ENCODE results near the gene SH3BP2. TPM values are rescaled to one million over a fixed set of nuclear protein-coding genes. Genes with fewer than 3 reads are reported as not detected.

Gene SH3BP2
- total RNA-seq, 1 donor from 2014 or later = 88.5 TPM

- Mint-ChIP-seq H3K4me1 (peaks cover 28% of the 10 kb centered on the region), H3K27ac (no peak overlapping the region), H3K9me3 (no peaks in the 10 kb centered on the region), H3K36me3 (ENCODE audit: low read depth) (peaks cover 4% of the 10 kb centered on the region), H3K27me3 (no peaks in the 10 kb centered on the region), H3K4me3 (no peak overlapping the region)
- DNase-seq = no peak
- intact Hi-C loops (cut with micrococcal nuclease) = no loop called here
Measured at GRCh38 chr4:2870082-2870481, 77.2 kb downstream of the SH3BP2 start.

GRCh38 chr4:2871466-2871865 is 78.6 kb downstream of the SH3BP2 start:
- Mint-ChIP-seq H3K4me3 (no peak overlapping the region), H3K27ac (no peak overlapping the region), H3K9me3 (no peaks in the 10 kb centered on the region), H3K36me3 (ENCODE audit: low read depth) (peaks cover 9% of the 10 kb centered on the region), H3K27me3 (no peaks in the 10 kb centered on the region), H3K4me1 (peaks cover 31% of the 10 kb centered on the region)
- intact Hi-C loops (cut with micrococcal nuclease) = no loop called here
- DNase-seq = no peak

GRCh38 chr4:2871911-2872310 is 79.0 kb downstream of the SH3BP2 start:
- no peak for DNase-seq
- no peaks in the 10 kb centered on the region for H3K27me3 Mint-ChIP-seq
- H3K36me3 Mint-ChIP-seq (ENCODE audit: low read depth) = peaks cover 10% of the 10 kb centered on the region
- no peaks in the 10 kb centered on the region for H3K9me3 Mint-ChIP-seq
- no peak overlapping the region for H3K4me3 Mint-ChIP-seq
- intact Hi-C loops (cut with micrococcal nuclease) = no loop called here
- no peak overlapping the region for H3K27ac Mint-ChIP-seq
- peaks cover 29% of the 10 kb centered on the region for H3K4me1 Mint-ChIP-seq

- no peak for DNase-seq
- Mint-ChIP-seq H3K4me3 (no peak overlapping the region), H3K27me3 (no peaks in the 10 kb centered on the region), H3K36me3 (ENCODE audit: low read depth) (peaks cover 18% of the 10 kb centered on the region), H3K9me3 (no peaks in the 10 kb centered on the region), H3K4me1 (peaks cover 34% of the 10 kb centered on the region), H3K27ac (no peak overlapping the region)
- intact Hi-C loops (cut with micrococcal nuclease) = no loop called here
Measured at GRCh38 chr4:2873329-2873728, 80.4 kb downstream of the SH3BP2 start.

- peaks cover 28% of the 10 kb centered on the region for H3K4me1 Mint-ChIP-seq
Measured at GRCh38 chr4:2874861-2875260, 82.0 kb downstream of the SH3BP2 start.

GRCh38 chr4:2875556-2875955 is 82.7 kb downstream of the SH3BP2 start:
- Mint-ChIP-seq H3K27ac (peak overlapping the region; percentile 21), H3K36me3 (ENCODE audit: low read depth) (peaks cover 26% of the 10 kb centered on the region)

More at GRCh38 chr4:2874861-2875260, 82.0 kb downstream of the SH3BP2 start:
- H3K9me3 Mint-ChIP-seq = no peaks in the 10 kb centered on the region
- peaks cover 22% of the 10 kb centered on the region for H3K36me3 Mint-ChIP-seq (ENCODE audit: low read depth)
- intact Hi-C loops (cut with micrococcal nuclease) = no loop called here
- no peak overlapping the region for H3K27ac Mint-ChIP-seq
- no peaks in the 10 kb centered on the region for H3K27me3 Mint-ChIP-seq
- DNase-seq = no peak
- no peak overlapping the region for H3K4me3 Mint-ChIP-seq

GRCh38 chr4:2878346-2878745 is 85.5 kb downstream of the SH3BP2 start:
- intact Hi-C loops (cut with micrococcal nuclease) = no loop called here
- H3K36me3 Mint-ChIP-seq (ENCODE audit: low read depth) = peaks cover 32% of the 10 kb centered on the region
- no peaks in the 10 kb centered on the region for H3K27me3 Mint-ChIP-seq
- H3K4me1 Mint-ChIP-seq = peaks cover 17% of the 10 kb centered on the region
- peak overlapping the region; percentile 45 for H3K27ac Mint-ChIP-seq
- H3K9me3 Mint-ChIP-seq = no peaks in the 10 kb centered on the region
- DNase-seq = no peak
- no peak overlapping the region for H3K4me3 Mint-ChIP-seq

More at GRCh38 chr4:2875556-2875955, 82.7 kb downstream of the SH3BP2 start:
- no peak overlapping the region for H3K4me3 Mint-ChIP-seq
- no peak for DNase-seq
- H3K4me1 Mint-ChIP-seq = peaks cover 27% of the 10 kb centered on the region
- no peaks in the 10 kb centered on the region for H3K9me3 Mint-ChIP-seq
- intact Hi-C loops (cut with micrococcal nuclease) = no loop called here
- H3K27me3 Mint-ChIP-seq = no peaks in the 10 kb centered on the region

GRCh38 chr4:2879026-2879425 is 86.1 kb downstream of the SH3BP2 start:
- DNase-seq = no peak
- Mint-ChIP-seq H3K9me3 (no peaks in the 10 kb centered on the region), H3K27ac (peak overlapping the region; percentile 45), H3K4me3 (no peak overlapping the region), H3K36me3 (ENCODE audit: low read depth) (peaks cover 32% of the 10 kb centered on the region), H3K4me1 (peaks cover 17% of the 10 kb centered on the region), H3K27me3 (no peaks in the 10 kb centered on the region)
- intact Hi-C loops (cut with micrococcal nuclease) = no loop called here

- H3K4me3 Mint-ChIP-seq = no peak overlapping the region
- intact Hi-C loops (cut with micrococcal nuclease) = no loop called here
- H3K4me1 Mint-ChIP-seq = peaks cover 16% of the 10 kb centered on the region
- no peak for DNase-seq
- no peak overlapping the region for H3K27ac Mint-ChIP-seq
- H3K9me3 Mint-ChIP-seq = no peaks in the 10 kb centered on the region
- H3K27me3 Mint-ChIP-seq = no peaks in the 10 kb centered on the region
- H3K36me3 Mint-ChIP-seq (ENCODE audit: low read depth) = peaks cover 45% of the 10 kb centered on the region
Measured at GRCh38 chr4:2881431-2881830, 88.5 kb downstream of the SH3BP2 start.

- H3K27ac Mint-ChIP-seq = no peak overlapping the region
- H3K4me1 Mint-ChIP-seq = peaks cover 13% of the 10 kb centered on the region
- DNase-seq = no peak
- H3K27me3 Mint-ChIP-seq = no peaks in the 10 kb centered on the region
- no peak overlapping the region for H3K4me3 Mint-ChIP-seq
- peaks cover 43% of the 10 kb centered on the region for H3K36me3 Mint-ChIP-seq (ENCODE audit: low read depth)
- intact Hi-C loops (cut with micrococcal nuclease) = no loop called here
- H3K9me3 Mint-ChIP-seq = no peaks in the 10 kb centered on the region
Measured at GRCh38 chr4:2882341-2882740, 89.5 kb downstream of the SH3BP2 start.

GRCh38 chr4:2886161-2886560 is 93.3 kb downstream of the SH3BP2 start:
- DNase-seq = no peak
- Mint-ChIP-seq H3K36me3 (ENCODE audit: low read depth) (peaks cover 33% of the 10 kb centered on the region), H3K4me1 (peaks cover 3% of the 10 kb centered on the region), H3K4me3 (no peak overlapping the region), H3K9me3 (no peaks in the 10 kb centered on the region), H3K27ac (no peak overlapping the region), H3K27me3 (no peaks in the 10 kb centered on the region)
- intact Hi-C loops (cut with micrococcal nuclease) = no loop called here

- intact Hi-C loops (cut with micrococcal nuclease) = no loop called here
- DNase-seq = no peak
- Mint-ChIP-seq H3K9me3 (no peaks in the 10 kb centered on the region), H3K4me3 (no peak overlapping the region), H3K27me3 (no peaks in the 10 kb centered on the region), H3K36me3 (ENCODE audit: low read depth) (peaks cover 33% of the 10 kb centered on the region), H3K4me1 (peaks cover 5% of the 10 kb centered on the region), H3K27ac (no peak overlapping the region)
Measured at GRCh38 chr4:2886622-2887021, 93.7 kb downstream of the SH3BP2 start.

GRCh38 chr4:2887343-2887742 is 94.5 kb downstream of the SH3BP2 start:
- Mint-ChIP-seq H3K27me3 (no peaks in the 10 kb centered on the region), H3K36me3 (ENCODE audit: low read depth) (peaks cover 31% of the 10 kb centered on the region), H3K4me3 (no peak overlapping the region), H3K27ac (no peak overlapping the region), H3K9me3 (no peaks in the 10 kb centered on the region), H3K4me1 (peaks cover 5% of the 10 kb centered on the region)
- intact Hi-C loops (cut with micrococcal nuclease) = no loop called here
- no peak for DNase-seq

GRCh38 chr4:2888886-2889285 is 96.0 kb downstream of the SH3BP2 start:
- Mint-ChIP-seq H3K9me3 (no peaks in the 10 kb centered on the region), H3K27ac (no peak overlapping the region), H3K36me3 (ENCODE audit: low read depth) (peaks cover 29% of the 10 kb centered on the region), H3K4me3 (no peak overlapping the region), H3K4me1 (peaks cover 5% of the 10 kb centered on the region), H3K27me3 (no peaks in the 10 kb centered on the region)
- intact Hi-C loops (cut with micrococcal nuclease) = no loop called here
- DNase-seq = no peak

Data from activated CD4-positive, alpha-beta T cell treated with anti-CD3 and anti-CD28 coated beads, Interleukin-2, amount 10 ng/mL, durations not matched to agents 24 days and 14 days (primary cell).